ENCODE data around the gene LRRK1.

Gene LRRK1

DNA sequence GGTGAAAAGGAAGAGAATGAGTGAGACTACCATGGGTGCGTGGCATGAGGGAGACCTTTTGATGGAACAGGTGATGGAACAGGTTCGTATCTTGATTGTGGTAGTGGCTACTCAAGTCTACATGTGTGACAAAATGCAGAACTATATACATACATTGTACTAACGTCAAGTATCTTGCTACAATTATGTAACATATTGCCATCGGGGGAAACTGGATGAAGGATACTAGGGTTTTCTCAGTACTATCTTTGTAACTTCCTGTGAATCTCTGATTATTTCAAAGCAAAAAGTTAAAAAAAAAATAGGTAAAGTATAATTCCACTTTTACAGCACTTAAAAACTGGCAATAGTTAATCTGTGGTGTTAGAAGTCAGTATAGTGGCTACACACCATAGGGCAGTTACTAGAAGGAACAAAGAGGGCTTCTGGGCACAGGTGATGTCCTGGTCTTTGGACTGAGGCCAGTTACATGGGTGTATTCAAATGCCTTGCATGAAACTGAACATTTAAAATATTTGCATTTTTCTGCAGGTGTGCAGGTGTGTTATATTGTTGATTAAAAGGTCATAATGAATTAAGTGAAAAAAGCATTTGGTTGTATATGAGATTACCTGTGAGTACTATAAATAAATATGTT, 61.4 kb downstream of the LRRK1 start:
- no peak for DNase-seq (ENCODE audit: low read depth, low spot score)

DNA sequence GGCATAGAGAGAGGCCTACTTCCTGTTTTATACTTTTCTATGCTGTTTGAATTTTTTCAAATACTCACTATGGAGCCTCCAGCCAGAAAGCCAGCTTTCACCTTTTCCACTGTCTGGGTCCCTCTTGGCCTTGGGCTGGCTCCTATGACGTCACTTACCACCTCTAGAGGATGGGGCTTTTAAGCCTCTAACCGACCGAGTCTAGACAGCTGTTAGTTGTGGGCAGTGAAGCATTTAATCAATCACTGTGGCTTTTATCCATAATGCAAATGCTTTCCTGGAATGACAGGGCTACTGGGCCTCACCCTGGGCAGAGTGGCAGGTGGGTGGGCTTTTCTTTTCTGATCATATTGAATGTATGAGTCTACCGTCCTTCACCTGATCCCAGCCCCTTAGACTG, 61.9 kb downstream of the LRRK1 start:
- DNase-seq (ENCODE audit: low read depth, low spot score): no peak

DNA sequence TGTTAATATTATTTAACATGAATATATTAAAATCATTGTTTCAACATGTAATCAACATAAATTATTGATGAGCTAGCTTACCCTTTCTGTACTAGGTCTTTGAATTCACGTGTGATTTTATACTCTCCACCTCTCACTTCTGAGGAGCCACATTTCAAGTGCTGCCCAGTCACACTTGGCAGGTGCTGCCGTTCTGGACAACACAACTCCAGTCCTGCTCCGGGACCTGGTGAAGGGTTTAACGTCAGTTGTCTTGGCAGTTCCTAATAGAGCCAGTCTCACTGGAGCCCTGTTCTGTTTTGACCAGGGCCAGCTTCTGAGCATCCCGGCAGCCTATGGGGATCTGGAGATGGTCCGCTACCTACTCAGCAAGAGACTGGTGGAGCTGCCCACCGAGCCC, 64.1 kb downstream of the LRRK1 start:
- DNase-seq (ENCODE audit: low read depth, low spot score): no peak

DNA sequence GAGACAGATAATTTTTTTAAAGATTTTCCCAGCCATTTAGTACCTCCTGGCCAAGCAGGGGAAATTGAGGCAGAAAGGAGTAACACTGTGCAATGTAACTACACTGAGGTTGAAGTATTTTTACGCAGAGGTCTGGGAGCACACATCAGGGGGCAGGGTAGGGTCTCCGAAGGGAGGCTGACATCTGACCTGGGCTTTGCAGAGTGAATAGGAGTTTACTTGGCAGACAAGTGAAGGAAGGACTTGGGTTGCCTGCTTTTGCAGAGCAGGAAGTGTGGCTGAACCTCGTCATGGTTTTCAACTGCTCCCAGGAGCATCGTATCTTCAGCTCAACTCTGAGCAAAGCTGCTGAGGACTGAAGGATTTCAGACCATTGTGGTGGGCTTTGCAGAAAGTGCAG, 66.2 kb downstream of the LRRK1 start:
- DNase-seq (ENCODE audit: low read depth, low spot score): no peak

DNA sequence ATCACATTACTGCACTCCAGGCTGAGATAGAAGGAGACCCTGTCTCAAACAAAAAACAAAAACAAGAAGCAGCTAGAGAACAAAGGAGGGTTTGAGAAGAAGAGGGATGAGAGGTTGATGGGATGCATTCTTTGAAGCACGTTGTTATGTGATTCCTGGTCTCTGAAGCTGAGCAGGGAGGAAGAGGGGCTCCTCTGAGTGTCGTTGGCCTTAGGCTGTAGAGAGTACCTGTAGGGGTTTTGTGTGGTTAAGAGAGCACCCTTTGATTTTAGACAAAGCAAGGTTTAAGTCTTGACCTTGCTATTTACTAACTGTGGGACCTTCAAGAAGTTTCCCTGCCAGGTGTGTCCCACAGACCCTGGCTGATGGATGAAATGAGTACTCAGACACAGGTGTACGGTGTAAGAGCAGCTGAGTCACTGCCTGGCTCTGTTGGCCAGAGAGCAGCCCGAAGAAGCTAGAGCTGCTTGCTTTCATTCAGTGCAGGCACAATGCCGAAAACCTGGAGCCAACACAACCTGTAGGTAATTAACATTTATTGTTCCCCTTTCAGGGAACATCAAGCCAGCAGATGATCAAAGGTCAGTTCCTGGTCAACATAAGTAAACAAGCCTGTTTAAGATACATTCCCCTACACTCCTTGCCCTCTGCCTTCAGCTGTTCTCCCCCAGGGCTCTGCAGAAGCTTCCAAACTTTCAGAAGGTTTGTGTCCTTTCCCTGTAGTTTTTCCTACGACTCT, 67.2 kb downstream of the LRRK1 start:
- no peak for DNase-seq (ENCODE audit: low read depth, low spot score)

DNA sequence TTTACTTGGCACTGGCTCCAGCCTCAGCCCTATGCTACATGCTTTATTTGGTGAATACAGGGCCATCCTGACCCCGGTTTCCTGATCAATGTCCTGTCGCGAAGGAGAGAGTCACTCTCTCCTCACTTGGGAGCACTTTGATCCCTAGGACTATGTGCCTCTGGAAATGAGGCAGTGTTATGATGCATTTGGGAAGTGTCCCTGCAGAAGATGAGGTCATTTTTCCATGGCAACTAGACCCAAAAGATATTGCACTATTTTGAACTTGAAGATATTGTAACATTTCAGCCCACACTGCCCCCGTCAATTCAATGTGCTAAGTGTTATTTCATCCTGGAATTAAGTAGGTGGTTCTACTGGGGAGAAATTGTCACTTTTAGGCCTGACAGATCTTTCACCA, 68.0 kb downstream of the LRRK1 start:
- DNase-seq (ENCODE audit: low read depth, low spot score): no peak

DNA sequence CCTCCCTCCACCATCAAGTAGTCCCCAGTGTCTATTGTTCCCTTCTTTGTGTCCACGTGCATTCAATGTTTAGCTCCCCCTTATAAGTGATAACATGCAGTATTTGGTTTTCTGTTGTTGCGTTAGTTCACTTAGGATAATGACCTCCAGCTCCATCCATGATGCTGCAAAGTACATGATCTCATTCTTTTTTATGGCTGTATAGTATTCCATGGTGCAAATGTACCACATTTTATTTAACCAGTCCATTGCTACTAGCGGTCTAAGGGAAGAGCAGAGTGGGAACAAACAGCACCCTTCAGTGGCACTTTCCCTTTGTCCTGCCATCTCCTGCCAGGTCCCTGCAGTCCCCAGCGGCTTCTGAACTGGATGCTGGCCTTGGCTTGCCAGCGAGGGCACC, 69.1 kb downstream of the LRRK1 start:
- no peak for DNase-seq (ENCODE audit: low read depth, low spot score)

DNA sequence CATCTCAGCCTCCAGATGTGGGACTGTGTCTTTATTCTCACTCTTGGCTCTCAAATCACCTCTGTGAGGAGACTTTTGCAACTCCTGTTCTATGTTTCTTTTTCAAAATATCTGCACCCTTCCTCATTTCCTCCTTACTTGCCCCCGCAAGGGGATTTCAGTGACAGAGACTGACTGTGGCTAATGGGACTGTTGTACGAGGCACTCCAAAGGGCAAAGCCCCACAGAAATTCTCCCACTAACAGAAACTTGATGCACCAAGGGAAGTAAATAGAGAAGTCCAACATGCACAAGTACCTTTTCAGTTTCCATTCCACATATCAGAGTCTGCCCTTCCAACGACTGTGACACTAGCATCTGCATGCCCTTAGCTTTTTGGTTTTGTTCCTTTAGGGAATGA, 69.7 kb downstream of the LRRK1 start:
- no peak for DNase-seq (ENCODE audit: low read depth, low spot score)

DNA sequence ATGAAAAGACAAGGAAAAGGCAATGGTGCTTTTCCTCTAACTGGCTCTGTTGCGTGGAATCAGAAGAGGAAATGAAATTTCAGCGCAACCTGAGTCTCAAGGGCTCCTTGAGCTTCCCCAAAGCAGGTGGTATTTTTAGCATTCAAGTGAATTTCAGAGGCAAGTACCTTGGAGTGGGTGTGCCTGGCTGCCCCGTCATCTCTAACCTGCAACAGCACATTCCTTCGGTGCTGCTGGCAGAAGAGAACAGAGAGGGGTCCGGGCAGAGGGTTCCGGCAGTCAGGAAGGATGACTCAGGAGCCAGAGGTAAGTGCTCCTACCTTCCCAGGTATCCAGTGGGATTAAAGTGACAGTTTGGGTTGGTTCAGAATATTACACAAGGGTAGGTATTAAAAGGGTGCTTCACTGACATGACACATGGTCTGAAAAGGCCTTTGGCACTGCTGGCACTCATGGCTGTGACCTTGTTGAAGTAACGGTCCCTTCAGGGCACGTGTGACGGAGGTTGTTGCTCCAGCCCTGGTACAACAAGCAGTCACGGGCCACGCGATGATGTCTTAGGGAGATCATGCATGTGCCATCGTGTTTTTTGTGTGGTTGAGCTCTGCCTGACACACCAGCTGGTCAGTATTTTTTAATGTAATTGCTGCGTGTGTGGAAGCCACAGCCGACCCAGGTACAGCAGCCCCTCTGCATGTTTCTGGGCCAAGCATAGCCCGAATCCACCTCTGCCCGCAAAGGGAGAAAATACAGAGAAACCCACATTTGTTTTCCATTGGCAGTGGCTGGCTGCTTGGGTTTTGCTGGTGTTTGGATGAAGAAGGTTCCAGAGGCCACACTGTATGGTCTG, 75.7 kb downstream of the LRRK1 start:
- no peak for DNase-seq (ENCODE audit: low read depth, low spot score)

DNA sequence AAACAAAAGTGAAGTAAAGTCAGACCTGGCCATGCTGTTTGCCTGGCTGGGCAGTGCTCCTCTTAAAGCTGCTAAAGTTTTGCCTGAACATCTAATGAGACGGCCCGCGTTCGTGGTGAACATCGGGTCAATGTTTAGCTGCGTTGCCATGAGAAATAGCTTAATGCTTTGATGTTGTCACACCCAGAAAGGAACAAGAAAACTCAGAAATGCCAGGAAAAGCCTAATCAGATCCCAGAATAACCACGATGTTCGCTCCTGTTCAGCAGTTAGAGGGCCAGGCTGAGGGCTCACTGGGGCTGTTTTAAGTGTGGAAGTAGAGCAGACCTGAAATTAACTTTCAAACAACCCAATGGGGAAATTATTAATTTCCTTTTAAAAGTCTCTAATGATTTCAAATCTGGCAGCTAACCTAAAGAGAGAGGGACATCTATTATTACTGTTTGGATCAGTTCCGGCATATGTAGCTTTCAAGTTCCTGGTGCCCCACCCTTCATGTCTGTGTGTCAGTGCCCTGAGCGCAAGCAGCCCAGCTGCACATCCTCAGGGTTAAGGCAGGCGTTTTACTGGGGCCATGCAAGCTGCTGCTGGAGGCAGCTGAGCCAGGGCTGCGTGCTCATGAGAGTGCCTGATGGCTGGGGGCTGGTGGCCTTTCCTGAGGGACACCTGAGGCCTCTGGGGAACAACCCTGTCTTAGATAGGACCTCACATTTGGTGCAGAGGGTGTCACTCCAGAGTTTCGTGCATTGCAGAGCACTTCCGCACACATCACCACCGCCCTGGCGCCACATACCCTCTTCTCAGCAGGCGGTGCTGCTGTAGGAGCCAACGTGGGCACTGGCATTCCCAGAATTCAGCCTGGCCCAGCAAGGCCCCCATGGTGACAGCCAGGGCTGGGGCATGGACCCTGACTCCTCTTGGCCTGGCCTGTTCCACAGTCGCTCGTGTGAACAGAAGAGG, 76.6 kb downstream of the LRRK1 start:
- DNase-seq (ENCODE audit: low read depth, low spot score): no peak

DNA sequence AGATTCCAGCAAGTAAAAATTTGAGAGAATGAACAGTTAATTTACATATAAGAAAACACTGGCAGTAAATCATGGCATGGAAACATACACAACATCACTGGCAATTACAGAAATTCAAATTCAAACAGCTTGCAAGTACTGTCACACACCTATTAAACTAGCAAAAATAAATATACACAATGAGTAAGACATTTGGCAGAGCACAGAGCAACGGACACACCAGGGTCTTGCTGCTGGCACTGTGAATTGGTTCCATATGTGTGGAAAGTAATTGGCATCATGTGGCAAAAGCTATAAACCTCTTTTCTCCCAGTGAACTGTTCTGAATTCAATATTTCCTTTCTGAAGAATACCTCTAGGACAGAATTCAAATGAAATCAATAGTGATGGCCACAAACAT, 78.3 kb downstream of the LRRK1 start:
- DNase-seq (ENCODE audit: low read depth, low spot score): no peak

DNA sequence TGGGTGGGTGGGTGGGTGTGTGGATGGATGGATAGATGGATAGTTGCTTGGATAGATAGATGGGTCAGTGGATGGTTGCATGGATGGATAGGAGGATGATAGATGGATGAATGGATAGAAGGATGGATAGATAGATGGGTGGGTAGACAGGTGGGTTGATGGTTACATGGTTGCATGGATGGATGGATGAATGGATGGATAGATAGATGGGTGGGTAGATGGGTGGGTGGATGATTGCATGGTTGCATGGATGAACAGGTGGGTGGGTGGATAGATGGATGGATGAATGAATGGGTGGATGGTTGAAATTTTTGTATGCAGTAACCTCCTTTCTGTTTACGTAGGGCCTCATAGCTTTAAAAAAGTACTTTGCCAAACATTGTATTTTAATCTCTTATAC, 79.5 kb downstream of the LRRK1 start:
- DNase-seq (ENCODE audit: low read depth, low spot score): no peak

DNA sequence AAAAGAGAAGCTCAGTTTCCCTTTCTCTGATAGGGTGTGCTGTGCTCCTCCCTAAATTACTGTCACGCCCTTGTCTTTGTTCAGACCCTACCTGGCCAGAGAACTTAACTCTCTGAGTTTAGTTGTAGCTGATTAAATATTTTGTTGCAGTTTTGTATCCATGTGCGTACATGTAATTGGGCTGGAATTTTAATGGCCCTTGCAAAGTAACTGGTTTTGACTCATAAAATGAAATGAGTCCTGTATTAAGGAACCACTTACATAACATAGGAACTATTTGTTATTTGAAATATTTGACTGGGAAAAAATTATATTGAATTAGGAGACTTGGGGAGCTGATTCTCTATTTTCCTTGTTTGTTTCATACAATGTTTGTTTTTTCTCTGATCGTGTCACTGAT, 80.2 kb downstream of the LRRK1 start:
- no peak for DNase-seq (ENCODE audit: low read depth, low spot score)

DNA sequence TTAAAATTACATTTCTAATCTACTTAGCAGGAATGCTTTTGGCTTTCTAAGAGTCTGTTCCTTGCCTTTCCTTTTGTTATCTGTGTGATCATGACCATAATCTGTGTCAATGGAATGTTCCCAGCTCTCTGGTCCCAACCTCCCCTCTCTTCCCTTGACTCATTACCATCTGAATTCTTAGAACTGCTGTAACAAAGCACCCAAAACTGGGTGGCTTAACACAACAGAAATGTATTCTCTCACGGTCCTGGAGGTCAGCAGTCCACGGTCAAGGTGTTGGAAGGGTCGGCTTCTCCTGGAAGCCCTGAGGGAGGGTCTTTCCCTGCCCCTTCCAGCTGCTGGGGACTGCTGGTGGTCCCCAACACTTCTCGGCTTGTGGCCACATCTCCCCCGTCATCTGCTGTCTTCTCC, 81.1 kb downstream of the LRRK1 start:
- no peak for DNase-seq (ENCODE audit: low read depth, low spot score)

DNA sequence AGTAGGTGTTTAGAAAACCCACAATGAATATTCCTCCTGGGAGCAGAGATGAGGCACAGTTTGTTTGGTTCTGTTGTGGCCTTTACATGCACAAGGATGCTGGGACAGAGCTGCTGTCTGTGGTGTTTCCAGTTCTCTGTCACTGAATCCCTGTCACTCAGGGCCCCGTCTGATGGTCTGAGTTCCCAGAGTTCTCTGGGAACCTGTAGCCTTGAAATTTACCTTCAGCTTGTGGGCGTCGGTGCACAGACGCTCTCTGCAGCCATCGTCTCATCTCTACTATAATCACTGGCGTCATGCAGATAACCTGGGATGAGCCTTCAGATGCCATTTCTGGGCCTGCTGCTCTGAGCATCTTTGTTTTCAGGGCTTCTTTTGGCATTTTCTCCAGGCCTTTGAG, 81.9 kb downstream of the LRRK1 start:
- DNase-seq (ENCODE audit: low read depth, low spot score): no peak

DNA sequence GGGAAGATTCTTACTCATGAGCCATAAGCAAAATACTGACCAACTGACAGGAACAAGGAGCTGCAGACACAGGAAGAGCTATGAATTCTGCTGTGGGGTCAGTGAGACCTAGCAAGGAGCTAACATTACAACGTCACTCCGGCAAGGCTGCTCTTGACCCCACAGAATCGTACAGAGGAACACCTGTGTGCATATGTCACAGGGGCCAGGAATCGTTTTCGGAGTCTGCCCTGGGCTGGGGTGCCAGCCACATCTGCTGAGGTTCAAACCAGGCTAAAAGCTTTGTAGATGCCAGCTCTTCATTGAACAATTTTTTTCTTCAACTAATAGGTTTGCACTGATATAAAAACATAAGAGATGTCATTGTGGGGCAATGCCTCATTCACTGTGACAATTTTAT, 82.6 kb downstream of the LRRK1 start:
- DNase-seq (ENCODE audit: low read depth, low spot score): no peak

DNA sequence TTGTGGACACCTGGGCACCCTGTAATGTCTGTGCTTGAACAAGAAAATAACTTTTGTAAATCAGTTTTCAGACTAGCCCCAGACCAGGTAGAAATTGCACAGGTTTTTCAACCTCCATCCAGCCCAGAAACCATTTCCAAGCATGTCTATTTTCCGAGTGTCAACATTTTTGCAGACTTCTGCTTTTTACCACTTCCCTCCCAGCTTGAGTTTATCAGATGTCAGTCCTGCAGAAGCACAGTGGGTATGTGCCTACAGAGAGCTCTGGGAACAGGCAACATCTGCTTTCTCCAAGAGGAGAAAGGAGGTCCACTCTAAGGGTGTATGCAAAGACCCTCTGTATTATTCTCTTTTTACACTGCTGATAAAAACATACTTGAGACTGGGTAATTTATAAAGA, 83.9 kb downstream of the LRRK1 start:
- DNase-seq (ENCODE audit: low read depth, low spot score): no peak

DNA sequence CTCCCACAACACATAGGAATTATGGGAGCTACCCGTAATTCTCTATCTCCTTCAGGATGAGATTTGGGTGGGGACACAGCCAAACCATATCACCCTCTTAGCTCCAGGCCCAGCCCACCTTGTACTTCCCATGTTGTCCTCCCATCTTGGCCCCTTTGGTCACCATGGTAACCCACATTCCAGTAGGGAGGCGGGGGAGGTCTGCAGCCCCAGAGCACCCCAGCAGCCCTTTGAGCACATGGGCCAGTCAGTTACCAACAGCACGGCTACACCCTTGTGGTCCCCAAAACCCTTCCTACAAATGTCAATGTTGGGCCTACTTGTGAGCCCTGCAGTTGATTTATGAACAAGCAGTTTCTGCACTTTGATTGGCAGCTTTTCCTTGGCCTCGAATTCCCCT, 84.5 kb downstream of the LRRK1 start:
- no peak for DNase-seq (ENCODE audit: low read depth, low spot score)

DNA sequence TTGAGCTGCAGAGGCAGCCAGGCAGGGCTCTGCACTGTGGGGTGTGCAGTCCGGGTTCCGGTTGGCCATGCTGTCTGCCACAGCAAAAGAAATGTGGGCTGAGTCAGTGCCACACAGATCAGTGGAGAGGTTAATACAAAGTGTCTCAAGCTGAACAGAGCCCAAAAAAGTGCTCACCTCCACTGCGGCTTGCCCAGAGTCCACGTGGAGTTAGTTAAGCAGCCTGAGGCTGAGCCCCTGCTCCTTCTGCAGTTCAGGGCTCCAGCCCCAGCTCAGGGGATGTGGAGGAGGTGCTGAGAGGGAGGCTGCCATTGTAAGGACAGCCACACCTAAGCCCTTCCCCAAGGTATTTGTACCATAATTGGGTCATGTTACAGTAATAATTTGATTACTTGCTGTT, 85.3 kb downstream of the LRRK1 start:
- DNase-seq (ENCODE audit: low read depth, low spot score): no peak

DNA sequence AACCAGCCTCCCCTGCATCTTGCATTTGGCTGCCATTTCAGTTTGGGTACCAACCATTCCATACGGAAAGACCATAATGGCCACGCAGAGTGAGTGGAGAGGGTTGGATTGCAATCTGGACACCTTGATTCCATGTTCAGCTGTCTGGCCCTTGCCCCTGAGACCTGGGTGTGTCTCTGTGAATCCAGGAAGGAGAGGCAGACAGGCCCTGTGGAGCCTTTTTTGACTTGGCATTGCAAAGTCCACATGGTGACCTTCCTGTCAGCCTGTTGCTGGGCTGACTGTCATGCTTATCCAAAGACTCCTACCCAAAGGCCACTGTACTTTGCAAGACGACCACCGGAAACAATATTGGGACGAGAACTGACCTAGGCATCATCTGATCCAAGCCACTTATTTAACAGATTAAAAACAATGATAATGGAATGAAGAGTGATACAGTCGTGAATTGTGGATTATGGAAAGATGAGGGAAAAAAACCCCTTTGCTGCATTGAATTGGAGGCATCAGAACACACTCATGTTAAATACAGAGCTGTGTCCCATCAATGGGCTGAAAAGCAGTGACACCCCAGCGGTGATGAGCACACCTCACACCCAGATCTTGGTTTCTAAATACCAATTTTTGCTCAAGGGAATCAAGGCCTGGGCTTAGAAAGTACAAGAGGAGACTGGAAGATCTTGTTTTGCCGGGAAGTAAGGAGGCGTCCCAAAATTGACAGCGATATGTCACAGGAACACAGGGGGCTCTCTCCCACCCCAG, 86.0 kb downstream of the LRRK1 start:
- DNase-seq (ENCODE audit: low read depth, low spot score): no peak

Data from smooth muscle cell of the brain vasculature (primary cell).